Ishikawa (cell line): Measurements from ENCODE around the gene CDR2.

Source experiments
- CEBPB ChIP-seq: IDR thresholded peaks from 2 replicates; pipeline ENCODE4 v1.6.1; 2012
- CREB1 ChIP-seq: IDR thresholded peaks from 2 replicates; pipeline ENCODE4 v1.6.1; 2012; ENCODE audit warnings: low read depth
- EGR1 ChIP-seq: IDR thresholded peaks from 2 replicates; pipeline ENCODE4 v1.6.1; 2012
- EP300 ChIP-seq: IDR thresholded peaks from 2 replicates; pipeline ENCODE4 v1.6.1; 2012; ENCODE audit warnings: borderline replicate concordance
- FOXM1 ChIP-seq: IDR thresholded peaks from 2 replicates; pipeline ENCODE4 v1.6.1; 2012; ENCODE audit warnings: low read depth, borderline replicate concordance
- NFIC ChIP-seq: IDR thresholded peaks from 2 replicates; pipeline ENCODE4 v1.6.1; 2012
- RAD21 ChIP-seq: IDR thresholded peaks from 2 replicates; pipeline ENCODE4 v1.6.1; 2012; ENCODE audit warnings: low read depth
- TAF1 ChIP-seq: IDR thresholded peaks from 2 replicates; pipeline ENCODE4 v1.6.1; 2012; ENCODE audit warnings: low read depth, mild to moderate bottlenecking
- TCF12 ChIP-seq: IDR thresholded peaks from 2 replicates; pipeline ENCODE4 v1.6.1; 2012; ENCODE audit warnings: low read depth
- TEAD4 ChIP-seq: IDR thresholded peaks from 2 replicates; pipeline ENCODE4 v1.6.1; 2012
- YY1 ChIP-seq: IDR thresholded peaks from 2 replicates; pipeline ENCODE4 v1.6.1; 2012; ENCODE audit warnings: low read depth
- ZBTB7A ChIP-seq: IDR thresholded peaks from 2 replicates; pipeline ENCODE4 v1.6.1; 2012; ENCODE audit warnings: low read depth
- TF ChIP-seq, protein P1 (sequence below): IDR thresholded peaks from 2 replicates; pipeline ENCODE4 v1.6.1; 2012
- TF ChIP-seq, protein P2 (sequence below): IDR thresholded peaks from 2 replicates; pipeline ENCODE4 v1.6.1; 2012
- TF ChIP-seq, protein P3 (sequence below): IDR thresholded peaks from 2 replicates; pipeline ENCODE4 v1.6.1; 2012; ENCODE audit warnings: low read depth, mild to moderate bottlenecking

The CDR2 gene

DNA sequence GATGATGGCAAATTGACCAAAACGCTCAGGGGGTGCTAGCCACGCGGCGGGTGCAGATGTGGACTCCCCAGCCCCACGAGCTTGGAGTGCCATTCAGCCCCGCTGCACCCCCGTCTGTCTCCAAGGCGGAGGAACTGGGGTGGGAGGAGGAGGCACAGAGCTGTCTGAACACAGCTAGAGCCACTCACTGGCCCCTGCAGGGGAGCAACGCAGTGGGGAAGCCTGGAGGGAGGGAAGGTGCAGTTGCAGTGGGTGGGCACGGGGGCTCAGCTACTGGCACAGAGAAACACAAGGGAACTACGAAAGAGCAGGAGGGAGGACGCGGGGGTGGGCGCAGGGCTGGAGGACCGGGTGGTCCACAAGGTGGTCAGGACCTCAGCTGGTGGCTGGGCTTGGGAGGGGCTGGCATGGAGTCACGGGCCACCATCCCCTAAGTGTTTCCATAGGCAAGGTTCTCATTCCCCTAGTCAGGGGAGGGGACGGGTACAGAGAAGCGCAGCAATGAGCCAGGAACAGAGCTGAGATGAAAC is 46.3 kb upstream of the CDR2 start:
- TF ChIP-seq, protein P1, sequence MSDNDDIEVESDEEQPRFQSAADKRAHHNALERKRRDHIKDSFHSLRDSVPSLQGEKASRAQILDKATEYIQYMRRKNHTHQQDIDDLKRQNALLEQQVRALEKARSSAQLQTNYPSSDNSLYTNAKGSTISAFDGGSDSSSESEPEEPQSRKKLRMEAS: no peak

DNA sequence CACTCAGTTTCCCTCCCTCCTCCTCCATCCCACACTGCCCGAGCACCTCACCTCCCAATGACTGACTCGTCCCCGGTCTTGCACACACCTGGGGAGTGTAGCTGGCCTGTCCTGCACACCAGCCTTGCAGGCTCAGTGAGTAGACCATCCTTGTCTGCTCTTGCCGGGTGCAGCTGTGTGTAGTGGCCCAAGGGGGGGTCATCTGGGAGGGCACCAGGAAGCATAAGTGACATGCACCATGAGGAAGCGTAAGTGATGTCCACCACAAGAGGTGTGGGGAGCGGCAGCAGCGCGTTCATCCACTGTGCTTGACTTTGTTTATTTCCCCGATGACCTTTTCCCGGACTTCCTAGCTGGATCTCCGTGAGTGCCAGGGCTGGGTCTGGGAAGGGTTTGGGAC is 45.5 kb upstream of the CDR2 start:
- TF ChIP-seq ZBTB7A (no peak), EGR1 (no peak), FOXM1 (no peak), TEAD4 (no peak), YY1 (no peak), CREB1 (no peak), TAF1 (no peak), CEBPB (no peak), TCF12 (no peak), EP300 (no peak), RAD21 (no peak)
- TF ChIP-seq, protein P2, sequence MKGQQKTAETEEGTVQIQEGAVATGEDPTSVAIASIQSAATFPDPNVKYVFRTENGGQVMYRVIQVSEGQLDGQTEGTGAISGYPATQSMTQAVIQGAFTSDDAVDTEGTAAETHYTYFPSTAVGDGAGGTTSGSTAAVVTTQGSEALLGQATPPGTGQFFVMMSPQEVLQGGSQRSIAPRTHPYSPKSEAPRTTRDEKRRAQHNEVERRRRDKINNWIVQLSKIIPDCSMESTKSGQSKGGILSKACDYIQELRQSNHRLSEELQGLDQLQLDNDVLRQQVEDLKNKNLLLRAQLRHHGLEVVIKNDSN: no peak
- TF ChIP-seq, protein P3, sequence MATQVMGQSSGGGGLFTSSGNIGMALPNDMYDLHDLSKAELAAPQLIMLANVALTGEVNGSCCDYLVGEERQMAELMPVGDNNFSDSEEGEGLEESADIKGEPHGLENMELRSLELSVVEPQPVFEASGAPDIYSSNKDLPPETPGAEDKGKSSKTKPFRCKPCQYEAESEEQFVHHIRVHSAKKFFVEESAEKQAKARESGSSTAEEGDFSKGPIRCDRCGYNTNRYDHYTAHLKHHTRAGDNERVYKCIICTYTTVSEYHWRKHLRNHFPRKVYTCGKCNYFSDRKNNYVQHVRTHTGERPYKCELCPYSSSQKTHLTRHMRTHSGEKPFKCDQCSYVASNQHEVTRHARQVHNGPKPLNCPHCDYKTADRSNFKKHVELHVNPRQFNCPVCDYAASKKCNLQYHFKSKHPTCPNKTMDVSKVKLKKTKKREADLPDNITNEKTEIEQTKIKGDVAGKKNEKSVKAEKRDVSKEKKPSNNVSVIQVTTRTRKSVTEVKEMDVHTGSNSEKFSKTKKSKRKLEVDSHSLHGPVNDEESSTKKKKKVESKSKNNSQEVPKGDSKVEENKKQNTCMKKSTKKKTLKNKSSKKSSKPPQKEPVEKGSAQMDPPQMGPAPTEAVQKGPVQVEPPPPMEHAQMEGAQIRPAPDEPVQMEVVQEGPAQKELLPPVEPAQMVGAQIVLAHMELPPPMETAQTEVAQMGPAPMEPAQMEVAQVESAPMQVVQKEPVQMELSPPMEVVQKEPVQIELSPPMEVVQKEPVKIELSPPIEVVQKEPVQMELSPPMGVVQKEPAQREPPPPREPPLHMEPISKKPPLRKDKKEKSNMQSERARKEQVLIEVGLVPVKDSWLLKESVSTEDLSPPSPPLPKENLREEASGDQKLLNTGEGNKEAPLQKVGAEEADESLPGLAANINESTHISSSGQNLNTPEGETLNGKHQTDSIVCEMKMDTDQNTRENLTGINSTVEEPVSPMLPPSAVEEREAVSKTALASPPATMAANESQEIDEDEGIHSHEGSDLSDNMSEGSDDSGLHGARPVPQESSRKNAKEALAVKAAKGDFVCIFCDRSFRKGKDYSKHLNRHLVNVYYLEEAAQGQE: no peak
- TF ChIP-seq, protein P1: no peak

DNA sequence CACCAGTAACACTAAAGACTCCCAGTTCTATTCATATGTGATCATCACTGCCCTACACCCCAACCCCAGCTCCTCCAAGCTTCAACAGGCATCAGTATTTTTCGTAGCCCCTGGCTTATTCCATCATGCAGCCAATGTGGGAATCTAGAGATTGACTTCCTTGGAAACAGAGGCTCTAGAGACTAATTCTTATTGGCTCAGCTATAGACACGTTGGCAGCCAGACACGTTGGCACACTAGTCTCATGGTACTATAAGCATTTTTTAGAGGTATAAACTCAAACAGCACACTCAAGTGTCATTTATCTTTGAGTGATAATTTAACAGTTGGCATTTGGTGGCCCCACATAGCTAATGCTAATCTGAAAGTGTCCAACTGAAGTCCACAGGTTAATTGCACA is 44.4 kb upstream of the CDR2 start:
- TF ChIP-seq EGR1 (no peak), NFIC (no peak), YY1 (no peak), TCF12 (no peak), RAD21 (no peak), TEAD4 (no peak), TAF1 (no peak), CEBPB (no peak), EP300 (no peak), ZBTB7A (no peak)
- TF ChIP-seq, protein P2: no peak
- TF ChIP-seq, protein P3: no peak
- TF ChIP-seq, protein P1: no peak

DNA sequence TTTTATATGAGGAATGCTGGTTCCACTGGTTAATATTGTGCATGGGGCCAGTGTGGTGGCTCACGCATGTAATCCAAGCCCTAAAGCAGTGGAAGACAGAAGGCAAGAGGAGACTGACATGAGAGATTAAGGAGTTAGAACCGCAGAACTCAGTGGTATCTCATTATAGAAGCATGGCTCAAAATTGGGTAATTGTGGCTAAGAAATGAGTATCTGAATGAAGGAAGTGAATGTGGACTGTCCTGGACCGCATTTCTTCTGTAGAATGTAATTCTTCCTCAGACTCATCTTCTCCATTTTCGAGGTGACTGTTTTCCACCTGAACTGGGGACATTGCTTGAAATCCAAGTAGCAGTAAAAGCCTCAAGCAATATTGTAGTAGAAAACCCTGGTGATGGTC is 42.6 kb upstream of the CDR2 start:
- TF ChIP-seq EP300: no peak
- TF ChIP-seq YY1: no peak
- TF ChIP-seq, protein P3: no peak
- TF ChIP-seq EGR1: no peak
- TF ChIP-seq CEBPB: no peak
- no peak for TF ChIP-seq TAF1
- TF ChIP-seq NFIC: no peak
- no peak for TF ChIP-seq FOXM1
- TF ChIP-seq RAD21: no peak
- TF ChIP-seq, protein P2: no peak
- TF ChIP-seq ZBTB7A: no peak
- no peak for TF ChIP-seq TCF12
- no peak for TF ChIP-seq CREB1
- no peak for TF ChIP-seq TEAD4
- TF ChIP-seq, protein P1: no peak
